Measurements from ENCODE around the gene MAST3. TPM values are rescaled to one million over a fixed set of nuclear protein-coding genes. Genes with fewer than 3 reads are reported as not detected.
"Not testable (repeated sequence)": the region's sequence is repeated elsewhere in the genome, so short reads cannot be mapped to it uniquely, and the experiment has no call there.

The MAST3 gene
- polyA plus RNA-seq, 1 experiment: 2.1 TPM

- DNase-seq (ENCODE audit: low read depth, low spot score): no peak
- TF ChIP-seq CTCF (IDR thresholded peaks at IDR 0.05; ENCODE audit: low read depth, low read length): no peak
- Histone ChIP-seq H3K27ac (ENCODE audit: low read depth, low read length) (no peak overlapping the region), H3K9me3 (ENCODE audit: control insufficient read depth, insufficient read depth, low read length) (no peaks in the 10 kb centered on the region; the same call in 1 of the 2 replicates), H3K4me3 (ENCODE audit: low read depth, low read length) (no peak overlapping the region), H3K27me3 (ENCODE audit: control insufficient read depth, insufficient read depth, low read length) (no peaks in the 10 kb centered on the region)
- CTCF ChIA-PET: interaction anchor here (1.5 kb wide), 1 partner anchor 45 kb away, joined by 5 read pairs; no protein-coding TSS in a partner anchor
- POLR2A ChIA-PET: interaction anchor here (0.6 kb wide), 1 partner anchor 120 kb away, joined by 5 read pairs; no protein-coding TSS in a partner anchor
Observed at GRCh38 chr19:18158467-18158866, 60.9 kb downstream of the MAST3 start.

- DNase-seq (ENCODE audit: low read depth, low spot score); H3K9me3 ChIP-seq (ENCODE audit: control insufficient read depth, insufficient read depth, low read length); POLR2A ChIA-PET; H3K27me3 ChIP-seq (ENCODE audit: control insufficient read depth, insufficient read depth, low read length); H3K4me3 ChIP-seq (ENCODE audit: low read depth, low read length); H3K27ac ChIP-seq (ENCODE audit: low read depth, low read length): not testable (repeated sequence)
- CTCF ChIA-PET: interaction anchor here (1.5 kb wide), 1 partner anchor 46 kb away, joined by 5 read pairs; no protein-coding TSS in a partner anchor
Observed at GRCh38 chr19:18159059-18159616, 61.6 kb downstream of the MAST3 start.

GRCh38 chr19:18159810-18160209 lies 62.2 kb downstream of the MAST3 start:
- no peaks in the 10 kb centered on the region for H3K9me3 ChIP-seq (ENCODE audit: control insufficient read depth, insufficient read depth, low read length)
- TF ChIP-seq CTCF (IDR thresholded peaks at IDR 0.05; ENCODE audit: low read depth, low read length): no peak
- H3K4me3 ChIP-seq (ENCODE audit: low read depth, low read length): no peak overlapping the region
- CTCF ChIA-PET: interaction anchor here (1.1 to 2.6 kb wide), 5 partner anchors 8 to 93 kb away, joined by 3 to 20 read pairs (median 6); partner anchors contain the start of gene PIK3R2
- no peak overlapping the region for H3K27ac ChIP-seq (ENCODE audit: low read depth, low read length)
- DNase-seq (ENCODE audit: low read depth, low spot score): no peak
- POLR2A ChIA-PET: interaction anchor here (0.5 kb wide), 1 partner anchor 152 kb away, joined by 4 read pairs; the partner anchor contains the start of gene ARRDC2
- H3K27me3 ChIP-seq (ENCODE audit: control insufficient read depth, insufficient read depth, low read length): no peaks in the 10 kb centered on the region

GRCh38 chr19:18160493-18160970 lies 63.0 kb downstream of the MAST3 start:
- CTCF ChIA-PET: interaction anchor here (0.6 to 2.6 kb wide), 13 partner anchors 9 to 225 kb away, joined by 3 to 20 read pairs (median 5); partner anchors contain the start of gene PIK3R2
- Histone ChIP-seq H3K4me3 (ENCODE audit: low read depth, low read length) (0 out of 2 replicates have a peak overlapping the region, but pooled peaks have one; percentile 2), H3K27ac (ENCODE audit: low read depth, low read length) (no peak overlapping the region), H3K27me3 (ENCODE audit: control insufficient read depth, insufficient read depth, low read length) (no peaks in the 10 kb centered on the region), H3K9me3 (ENCODE audit: control insufficient read depth, insufficient read depth, low read length) (no peaks in the 10 kb centered on the region)
- POLR2A ChIA-PET: interaction anchor here (0.5 kb wide), 1 partner anchor 152 kb away, joined by 4 read pairs; the partner anchor contains the start of gene ARRDC2
- DNase-seq (ENCODE audit: low read depth, low spot score): no peak
- no peak for TF ChIP-seq CTCF (IDR thresholded peaks at IDR 0.05; ENCODE audit: low read depth, low read length)

- H3K4me3 ChIP-seq (ENCODE audit: low read depth, low read length): peak overlapping the region; percentile 2; the same call in 1 of the 2 replicates
- ChIA-PET POLR2A (no interaction called here), CTCF (interaction anchor here (0.5 to 2.6 kb wide), 25 partner anchors 9 to 250 kb away, joined by 3 to 20 read pairs (median 4); partner anchors contain the start of gene PIK3R2)
- H3K9me3 ChIP-seq (ENCODE audit: control insufficient read depth, insufficient read depth, low read length): no peaks in the 10 kb centered on the region
- no peaks in the 10 kb centered on the region for H3K27me3 ChIP-seq (ENCODE audit: control insufficient read depth, insufficient read depth, low read length)
- no peak for TF ChIP-seq CTCF (IDR thresholded peaks at IDR 0.05; ENCODE audit: low read depth, low read length)
- no peak for DNase-seq (ENCODE audit: low read depth, low spot score)
- no peak overlapping the region for H3K27ac ChIP-seq (ENCODE audit: low read depth, low read length)
Observed at GRCh38 chr19:18160971-18161635, 63.5 kb downstream of the MAST3 start.
